GM19395 (cell line): ENCODE data around the gene MPP2.
"Not testable (repeated sequence)": the region's sequence is repeated elsewhere in the genome, so short reads cannot be mapped to it uniquely, and the experiment has no call there.

Experiments used
- ATAC-seq: cut with Tn5 transposase; IDR thresholded peaks from one replicate; pipeline ENCODE4 v1.9.1; 2021; ENCODE audit warnings: mild to moderate bottlenecking, moderate library complexity; ENCODE audit not compliant: unreplicated experiment

Gene MPP2, protein sequence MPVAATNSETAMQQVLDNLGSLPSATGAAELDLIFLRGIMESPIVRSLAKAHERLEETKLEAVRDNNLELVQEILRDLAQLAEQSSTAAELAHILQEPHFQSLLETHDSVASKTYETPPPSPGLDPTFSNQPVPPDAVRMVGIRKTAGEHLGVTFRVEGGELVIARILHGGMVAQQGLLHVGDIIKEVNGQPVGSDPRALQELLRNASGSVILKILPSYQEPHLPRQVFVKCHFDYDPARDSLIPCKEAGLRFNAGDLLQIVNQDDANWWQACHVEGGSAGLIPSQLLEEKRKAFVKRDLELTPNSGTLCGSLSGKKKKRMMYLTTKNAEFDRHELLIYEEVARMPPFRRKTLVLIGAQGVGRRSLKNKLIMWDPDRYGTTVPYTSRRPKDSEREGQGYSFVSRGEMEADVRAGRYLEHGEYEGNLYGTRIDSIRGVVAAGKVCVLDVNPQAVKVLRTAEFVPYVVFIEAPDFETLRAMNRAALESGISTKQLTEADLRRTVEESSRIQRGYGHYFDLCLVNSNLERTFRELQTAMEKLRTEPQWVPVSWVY

DNA sequence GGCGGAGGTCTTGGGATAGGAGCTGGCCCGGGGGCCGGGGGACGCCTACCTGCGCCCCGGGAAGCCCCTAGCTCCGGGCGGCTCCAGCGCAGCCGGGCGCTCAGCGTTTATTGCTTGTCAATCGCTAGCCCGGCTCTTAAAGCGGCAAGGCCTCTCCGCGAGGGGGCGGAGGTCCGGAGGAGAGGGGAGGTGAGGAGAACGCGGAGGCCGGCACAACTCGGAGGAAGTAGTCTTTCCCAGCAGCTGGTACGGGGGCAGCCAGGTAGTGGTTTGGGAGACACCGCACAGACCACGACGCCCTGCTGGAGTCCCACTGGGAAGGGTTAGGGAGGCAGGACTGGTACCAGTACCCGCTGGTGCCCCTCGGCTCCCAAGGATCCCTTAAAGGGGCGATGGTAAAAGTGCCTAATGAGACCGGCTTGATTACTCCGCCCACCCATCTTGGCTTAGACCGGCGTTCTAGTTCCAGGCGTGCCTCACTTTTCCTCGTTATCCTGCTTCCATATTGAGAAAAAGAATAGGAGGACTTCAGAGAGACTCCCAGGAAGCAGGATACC lies at the start of gene MPP2:
Gene MPP2 (minus strand): TSS at position 112 of the 557 bp plus-strand sequence. CDS start 3,076 bp downstream, outside the sequence.
- ATAC-seq = no peak

GRCh38 chr17:43956222-43956621 lies 48.9 kb upstream of the MPP2 start:
- ATAC-seq = no peak

- ATAC-seq = no peak
Measured at GRCh38 chr17:43953746-43954145, 46.4 kb upstream of the MPP2 start, which contains the start of gene PYY. Gene PYY (minus strand): TSS chr17:43953940. CDS start chr17:43953483, 457 bp downstream.

DNA sequence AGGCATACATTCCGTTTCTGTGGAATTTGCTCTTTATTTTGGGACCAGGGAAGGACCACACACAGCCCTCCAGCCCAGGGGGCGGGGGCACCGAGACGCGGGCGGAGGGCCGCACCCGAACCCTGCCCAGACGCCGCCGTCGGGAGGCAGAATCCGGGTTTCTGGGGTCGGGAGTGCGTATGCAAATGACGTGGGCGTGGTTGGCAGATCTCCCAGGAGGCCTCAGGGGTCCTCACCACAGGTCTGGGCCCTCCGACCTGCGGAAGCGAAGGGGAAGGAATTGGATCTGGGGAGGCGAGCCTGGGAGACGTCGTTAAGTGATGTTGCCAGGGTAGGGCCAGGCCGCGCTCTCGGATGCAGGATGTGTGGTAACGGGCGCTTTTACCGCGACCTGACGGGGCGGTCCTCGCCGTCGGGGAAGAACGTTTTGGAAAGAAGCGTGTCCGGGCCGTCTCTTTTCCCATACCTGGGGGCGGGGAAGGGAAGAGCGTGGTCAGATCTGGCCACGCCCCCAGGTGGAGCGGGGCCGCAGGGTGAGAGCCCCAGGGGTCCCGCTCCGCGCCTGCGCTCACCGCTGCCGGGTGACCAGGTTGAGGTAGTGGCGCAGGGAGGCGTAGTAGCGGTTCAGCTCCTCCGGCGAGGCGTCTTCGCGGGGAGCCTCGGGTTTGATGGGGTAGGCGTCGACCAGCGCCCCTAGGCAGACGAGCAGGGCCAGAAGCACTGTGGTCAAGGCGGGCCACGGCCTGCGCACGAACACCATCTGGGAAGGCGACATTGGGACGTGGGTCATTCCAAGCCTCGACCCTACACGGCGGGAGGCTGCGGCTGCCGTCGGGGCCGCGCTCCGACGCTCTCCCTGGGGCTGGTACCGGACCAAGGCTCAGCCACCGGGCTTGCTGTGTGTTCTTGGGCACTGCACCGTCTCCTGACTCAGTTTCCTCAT lies 45.7 kb upstream of the MPP2 start:
- no peak for ATAC-seq

DNA sequence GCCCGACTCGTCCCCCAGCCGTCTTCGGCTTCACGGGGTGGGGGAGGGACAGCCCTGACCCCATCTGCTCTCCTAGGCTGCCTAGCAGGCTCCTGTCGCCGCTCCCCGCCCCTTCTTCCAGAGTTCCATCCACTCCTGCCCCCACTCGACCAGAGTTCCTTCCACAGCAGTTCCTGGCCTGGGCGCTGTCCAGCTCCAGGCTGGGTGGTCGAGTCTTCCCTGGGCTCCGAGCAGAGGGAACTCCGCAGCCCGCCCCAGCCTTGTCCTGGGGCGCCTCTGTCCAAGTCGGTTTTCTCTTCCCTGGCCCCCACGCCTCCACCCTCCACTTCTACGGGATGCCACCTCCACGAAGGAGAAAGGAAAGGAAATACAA lies 45.0 kb upstream of the MPP2 start:
- ATAC-seq = no peak

DNA sequence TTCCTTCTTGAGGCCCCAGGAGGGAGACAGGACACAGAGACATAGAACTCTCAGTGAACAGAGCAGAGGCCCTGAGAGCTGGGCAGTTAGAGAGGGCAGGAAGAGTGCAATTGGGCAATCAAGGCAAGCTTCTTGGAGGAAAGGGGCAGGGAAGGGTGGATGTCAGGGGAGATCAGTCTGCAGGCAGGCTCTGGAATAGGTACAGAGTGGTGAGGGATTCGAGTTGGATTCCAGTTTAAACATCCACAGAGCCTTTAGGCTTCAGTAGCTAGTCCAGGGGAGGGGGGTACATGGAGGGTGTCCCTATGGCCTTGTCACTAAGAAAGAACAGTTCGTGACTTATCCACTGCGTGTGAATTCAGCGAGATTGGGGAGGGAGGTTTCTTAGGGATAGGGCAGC lies 44.4 kb upstream of the MPP2 start:
- ATAC-seq = no peak

- ATAC-seq = no peak
Measured at GRCh38 chr17:43950554-43950953, 43.2 kb upstream of the MPP2 start.

DNA sequence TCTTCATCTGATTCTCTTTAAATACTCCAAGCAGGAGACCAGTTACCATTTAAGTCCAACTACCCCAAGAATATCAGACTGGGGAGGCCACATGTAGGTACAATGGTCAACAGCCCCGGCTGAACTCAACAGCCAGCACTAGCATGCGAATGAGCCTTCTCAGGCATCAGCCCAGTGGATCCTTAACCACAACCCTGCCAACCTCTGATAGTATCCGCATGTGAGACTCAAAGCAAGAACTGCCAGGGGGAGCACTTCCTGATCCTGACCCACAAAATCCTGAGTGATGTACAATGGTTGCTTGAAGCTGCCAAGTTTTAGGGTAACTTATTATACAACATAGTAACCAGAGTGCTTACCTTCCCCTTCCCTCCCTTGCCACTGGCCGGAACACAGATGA lies 42.4 kb upstream of the MPP2 start:
- ATAC-seq = no peak

DNA sequence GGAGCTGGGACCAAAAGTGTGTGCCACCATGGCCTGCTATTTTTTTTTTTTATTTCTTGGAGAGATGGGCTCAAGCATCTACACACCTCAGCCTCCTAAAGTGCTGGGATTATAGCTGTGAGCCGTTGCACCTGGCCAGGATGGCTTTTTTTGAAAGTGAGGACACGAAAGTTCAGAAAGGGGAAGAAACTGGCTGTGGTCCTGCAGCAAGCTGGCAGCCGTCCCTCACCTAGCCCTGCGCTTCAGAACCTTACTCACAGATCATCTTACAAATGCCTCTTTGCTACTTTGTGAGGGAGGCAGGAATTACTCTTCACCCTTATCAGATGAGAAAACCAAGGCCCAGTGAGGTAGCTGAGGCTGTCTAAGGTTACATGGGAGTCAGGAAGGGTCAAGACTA lies 39.4 kb upstream of the MPP2 start:
- no peak for ATAC-seq

GRCh38 chr17:43945074-43945829 lies 37.9 kb upstream of the MPP2 start:
- no peak for ATAC-seq

GRCh38 chr17:43942051-43942685 lies 34.8 kb upstream of the MPP2 start, which contains the start of gene PPY:
Gene PPY (minus strand): TSS chr17:43942476. CDS start chr17:43941654, 822 bp downstream.
- no peak for ATAC-seq

DNA sequence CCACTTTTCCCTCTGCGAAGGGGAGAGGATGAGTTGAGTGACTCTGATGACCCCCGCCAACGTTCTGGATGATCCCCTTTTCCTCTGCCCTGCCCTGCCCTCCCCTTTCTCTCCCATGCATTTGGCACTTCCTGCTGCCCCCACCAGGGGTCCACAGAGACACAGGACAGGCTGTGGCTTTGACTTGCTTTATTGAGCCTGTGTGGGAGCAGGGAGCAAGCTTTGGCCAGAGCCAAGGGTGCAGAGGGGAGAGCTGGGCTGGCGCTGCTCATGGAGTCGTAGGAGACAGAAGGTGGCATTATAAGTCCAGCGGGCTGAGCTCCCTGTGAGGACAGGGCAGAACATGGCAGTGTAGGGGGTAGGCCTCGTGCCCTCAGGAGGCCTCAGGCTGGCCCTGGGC lies 33.3 kb upstream of the MPP2 start:
- no peak for ATAC-seq

DNA sequence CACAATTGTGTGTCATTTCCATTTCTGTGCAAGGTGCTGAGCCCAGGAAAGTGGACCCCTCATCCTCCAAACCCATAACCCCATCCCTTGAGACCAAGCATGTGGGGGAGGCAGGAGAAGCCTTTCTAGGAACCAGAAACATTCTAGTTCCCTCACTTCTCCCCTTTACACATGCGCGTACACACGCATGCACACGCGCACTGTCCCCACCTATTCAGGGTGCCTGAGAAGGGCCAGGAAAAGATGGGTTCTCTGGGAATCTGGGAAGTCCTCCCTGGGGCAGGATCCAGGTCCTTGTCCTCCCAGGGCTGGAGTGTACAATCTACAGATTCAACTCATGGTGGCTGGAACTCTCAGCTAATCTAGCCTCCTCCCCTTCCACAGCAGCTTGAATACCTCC lies 32.5 kb upstream of the MPP2 start:
- no peak for ATAC-seq

DNA sequence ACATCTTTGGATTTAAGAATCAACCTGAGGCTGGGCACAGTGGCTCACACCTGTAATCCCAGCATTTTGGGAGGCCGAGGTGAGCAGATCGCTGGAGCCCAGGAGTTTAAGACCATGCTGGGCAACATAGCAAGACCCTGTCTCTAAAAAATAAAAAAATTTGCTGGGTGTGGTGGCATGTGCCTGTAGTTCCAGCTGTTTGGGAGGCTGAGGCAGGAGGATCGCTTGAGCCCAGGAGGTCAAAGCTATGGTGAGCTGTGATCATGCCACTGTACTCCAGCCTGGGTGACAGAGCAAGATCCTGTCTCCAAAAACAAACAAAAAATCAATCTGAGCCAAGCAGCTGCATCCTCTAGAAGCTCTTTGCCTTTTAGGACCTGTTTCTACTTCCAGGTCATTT lies 32.1 kb upstream of the MPP2 start:
- not testable (repeated sequence) for ATAC-seq

DNA sequence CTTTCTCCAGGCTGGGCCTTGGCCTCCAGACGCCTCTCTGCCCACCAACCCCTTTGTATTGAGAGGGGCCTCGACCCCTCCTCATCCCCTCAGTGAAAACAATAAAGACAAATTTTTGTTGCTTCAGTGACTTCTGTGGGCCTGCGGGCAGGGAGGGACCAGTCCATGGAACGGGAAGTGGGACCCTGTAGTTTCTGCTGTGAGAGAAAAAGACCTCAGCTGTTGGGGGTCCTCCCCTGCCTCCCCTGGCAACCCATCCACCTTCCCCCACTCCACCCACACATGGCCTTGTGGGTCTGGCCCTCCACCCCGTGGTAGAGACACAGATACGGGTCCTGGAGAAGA lies 31.5 kb upstream of the MPP2 start:
- no peak for ATAC-seq

GRCh38 chr17:43936434-43936833 lies 29.1 kb upstream of the MPP2 start:
- ATAC-seq = no peak

DNA sequence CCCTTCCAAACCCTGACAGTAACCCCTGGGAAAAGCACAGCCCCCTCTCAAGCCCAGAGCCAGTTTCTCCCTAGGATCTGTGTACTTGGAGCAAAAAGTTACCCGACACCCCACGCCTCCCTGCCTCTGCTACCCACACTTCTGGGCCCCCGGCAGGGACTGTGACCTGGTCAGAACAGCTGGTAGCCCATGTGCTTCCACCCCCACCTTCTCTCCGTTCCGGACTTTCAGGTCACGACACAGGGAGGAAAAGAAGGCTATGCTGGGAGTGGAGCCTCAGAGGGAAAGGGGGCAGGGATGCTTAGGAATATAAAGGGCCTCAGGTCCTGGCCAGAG lies 28.6 kb upstream of the MPP2 start:
- ATAC-seq = no peak

DNA sequence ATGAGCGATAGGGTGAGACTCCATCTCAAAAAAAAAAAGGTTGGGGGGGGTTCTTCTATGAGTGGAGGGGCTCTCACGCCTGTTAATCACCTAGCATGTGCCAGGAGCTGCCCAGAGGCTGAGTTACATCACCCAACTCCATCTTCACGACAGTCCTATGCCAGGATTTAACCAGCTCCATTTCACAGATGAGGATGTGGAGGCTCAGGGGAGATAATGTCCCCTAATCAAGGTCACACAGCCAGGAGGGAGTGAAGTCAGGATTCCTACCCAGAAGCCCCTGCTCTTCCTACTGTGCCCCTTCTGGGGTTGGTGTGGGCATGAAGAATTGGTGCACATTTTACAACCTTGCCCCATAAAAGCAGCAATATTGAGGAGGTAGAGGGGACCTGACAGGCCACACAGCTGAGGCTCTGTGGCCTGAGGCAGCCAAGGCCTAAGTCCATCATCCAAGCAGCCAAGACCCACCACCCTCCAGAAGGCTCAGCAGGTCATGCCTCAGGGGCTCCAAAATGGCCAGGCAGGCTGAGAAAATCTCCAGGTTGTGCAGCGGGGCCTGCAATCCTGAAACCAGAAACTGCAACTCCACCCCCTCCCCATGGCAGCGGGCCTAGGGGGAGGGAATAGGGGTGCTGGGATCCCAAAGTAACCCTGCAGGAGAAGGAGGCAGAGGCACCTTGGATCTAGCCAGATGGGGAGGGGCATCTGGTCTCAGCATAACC lies 28.0 kb upstream of the MPP2 start:
- ATAC-seq = no peak

DNA sequence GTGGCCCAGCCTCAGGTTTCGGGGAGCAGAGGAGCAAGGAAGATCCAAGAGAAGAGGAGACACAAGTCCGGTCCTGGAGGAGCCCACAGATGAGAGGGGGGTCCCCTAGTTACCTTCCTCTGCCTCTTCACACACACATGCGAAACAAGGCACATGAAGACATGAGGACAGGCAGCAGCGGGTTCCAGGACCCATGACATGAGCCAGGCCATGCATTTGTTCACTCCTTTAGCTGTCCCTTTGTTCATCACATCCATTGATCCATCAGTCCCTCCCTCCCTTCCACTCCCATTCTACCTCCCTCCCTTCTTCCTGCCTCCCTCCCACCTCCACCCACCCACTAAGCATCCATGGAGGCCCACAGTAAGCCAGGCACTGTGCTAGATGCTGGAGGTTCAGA lies 25.6 kb upstream of the MPP2 start:
- no peak for ATAC-seq

DNA sequence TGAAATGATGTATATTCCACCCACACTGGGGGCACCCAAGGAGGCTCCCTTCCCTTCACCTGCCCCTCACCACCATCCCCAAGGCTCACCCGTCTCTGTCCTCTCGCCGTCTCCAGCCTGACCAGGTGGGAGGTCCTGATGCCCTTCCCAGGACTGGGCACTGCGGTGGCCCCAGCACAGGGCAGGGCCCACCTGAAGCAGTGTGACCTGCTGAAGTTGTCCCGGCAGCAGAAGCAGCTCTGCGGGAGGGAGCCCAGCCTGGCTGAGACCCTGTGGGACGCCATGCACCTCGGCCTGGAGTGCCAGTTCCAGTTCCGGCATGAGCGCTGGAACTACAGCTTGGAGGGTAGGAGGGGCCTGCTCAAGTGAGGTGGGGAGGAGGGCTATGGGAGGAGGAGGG lies 25.0 kb upstream of the MPP2 start:
- no peak for ATAC-seq
